Measurements from ENCODE around the gene HOXD11. TPM values are rescaled to one million over a fixed set of nuclear protein-coding genes. Genes with fewer than 3 reads are reported as not detected.

The HOXD11 gene
- total and polyA plus RNA-seq, 2 experiments from 2014 or later: 28.4 to 30.0 TPM

- Histone ChIP-seq H3K9ac (no peak overlapping the region), H3K27me3 (replicated peaks; ENCODE audit: insufficient read depth) (no peaks in the 10 kb centered on the region), H3K36me3 (ENCODE audit: low read depth) (peaks cover 9% of the 10 kb centered on the region; the same call in 1 of the 2 replicates), H3K4me2 (ENCODE audit: unreplicated experiment) (no peak overlapping the region), H3F3A (ENCODE audit: insufficient read depth) (peaks cover 22% of the 10 kb centered on the region; the same call in 1 of the 2 replicates), H3K9me3 (ENCODE audit: low read depth) (no peaks in the 10 kb centered on the region), H3K27ac (no peak overlapping the region), H3K4me1 (ENCODE audit: insufficient read depth) (no peaks in the 10 kb centered on the region; the same call in 1 of the 2 replicates), H3K4me3 (no peak overlapping the region), H4K20me1 (ENCODE audit: insufficient read depth) (no peaks in the 10 kb centered on the region), H3K79me2 (ENCODE audit: insufficient read depth) (peaks cover 13% of the 10 kb centered on the region), H2AFZ (no peak overlapping the region), H3K9me2 (ENCODE audit: insufficient read depth) (no peaks in the 10 kb centered on the region)
- no peak for TF ChIP-seq EZH2 (IDR thresholded peaks at IDR 0.05; ENCODE audit: insufficient read depth, poor library complexity, severe bottlenecking)
- TF ChIP-seq EZH2phosphoT487 (IDR thresholded peaks at IDR 0.05; ENCODE audit: insufficient read depth, low read depth): no peak
- in situ Hi-C loops (cut with MboI): no loop called here
- WGBS, 2 experiments (ENCODE audit: low coverage in 1 of 2, low lambda C conversion rate in 2 of 2, missing lambda C conversion rate in 2 of 2): 78 to 84% methylated on average over 6 of the region's 6 CpGs
- no peak for DNase-seq
These were observed 48.4 kb downstream of the HOXD11 start for GRCh38 chr2:176155356-176156044.

GRCh38 chr2:176156301-176156806, 49.3 kb downstream of the HOXD11 start:
- WGBS, 2 experiments (ENCODE audit: low coverage in 1 of 2, low lambda C conversion rate in 2 of 2, missing lambda C conversion rate in 2 of 2): 99 to 100% methylated on average over 8 of the region's 8 CpGs
- Histone ChIP-seq H3K4me2 (ENCODE audit: unreplicated experiment) (peak overlapping the region; percentile 98), H3K9ac (no peak overlapping the region), H3K4me1 (ENCODE audit: insufficient read depth) (no peaks in the 10 kb centered on the region; the same call in 1 of the 2 replicates), H3F3A (ENCODE audit: insufficient read depth) (peaks cover 22% of the 10 kb centered on the region; the same call in 1 of the 2 replicates), H3K79me2 (ENCODE audit: insufficient read depth) (peaks cover 6% of the 10 kb centered on the region; the same call in 1 of the 2 replicates), H3K9me3 (ENCODE audit: low read depth) (no peaks in the 10 kb centered on the region), H4K20me1 (ENCODE audit: insufficient read depth) (no peaks in the 10 kb centered on the region), H3K36me3 (ENCODE audit: low read depth) (peaks cover 9% of the 10 kb centered on the region; the same call in 1 of the 2 replicates), H3K4me3 (peak overlapping the region; percentile 84), H3K27ac (no peak overlapping the region), H2AFZ (peak overlapping the region; percentile 91; the same call in 1 of the 2 replicates), H3K9me2 (ENCODE audit: insufficient read depth) (no peaks in the 10 kb centered on the region), H3K27me3 (replicated peaks; ENCODE audit: insufficient read depth) (no peaks in the 10 kb centered on the region)
- no peak for TF ChIP-seq EZH2 (IDR thresholded peaks at IDR 0.05; ENCODE audit: insufficient read depth, poor library complexity, severe bottlenecking)
- TF ChIP-seq EZH2phosphoT487 (IDR thresholded peaks at IDR 0.05; ENCODE audit: insufficient read depth, low read depth): no peak
- in situ Hi-C loops (cut with MboI): no loop called here
- DNase-seq: no peak

GRCh38 chr2:176156807-176157498, 49.9 kb downstream of the HOXD11 start, which contains the start of gene HOXD3:
TSS of gene HOXD3 (plus strand) at chr2:176157307. CDS start at chr2:176169115, 11,808 bp downstream.
- Histone ChIP-seq H3K27ac (no peak within 1 kb of the TSS), H3K4me3 (peak within 1 kb of the TSS; percentile 84), H3K4me1 (ENCODE audit: insufficient read depth) (no peaks in the 10 kb centered on the region; the same call in 1 of the 2 replicates), H3K9ac (peak within 1 kb of the TSS; percentile 86), H3K27me3 (replicated peaks; ENCODE audit: insufficient read depth) (no peaks in the 10 kb centered on the region), H3K36me3 (ENCODE audit: low read depth) (peaks cover 9% of the 10 kb centered on the region; the same call in 1 of the 2 replicates), H3K9me3 (ENCODE audit: low read depth) (no peaks in the 10 kb centered on the region), H3K4me2 (ENCODE audit: unreplicated experiment) (peak within 1 kb of the TSS; percentile 98), H3K79me2 (ENCODE audit: insufficient read depth) (no peaks in the 10 kb centered on the region), H3F3A (ENCODE audit: insufficient read depth) (peaks cover 26% of the 10 kb centered on the region; the same call in 1 of the 2 replicates), H2AFZ (peak within 1 kb of the TSS; percentile 91), H4K20me1 (ENCODE audit: insufficient read depth) (no peaks in the 10 kb centered on the region), H3K9me2 (ENCODE audit: insufficient read depth) (no peaks in the 10 kb centered on the region)
- DNase-seq: peak; percentile 58
- TF ChIP-seq EZH2phosphoT487 (IDR thresholded peaks at IDR 0.05; ENCODE audit: insufficient read depth, low read depth) (no peak), EZH2 (IDR thresholded peaks at IDR 0.05; ENCODE audit: insufficient read depth, poor library complexity, severe bottlenecking) (no peak)
- in situ Hi-C loops (cut with MboI): no loop called here
- 10 to 11% methylated on average over 33 to 48 of the region's 48 CpGs for WGBS, 2 experiments (ENCODE audit: low coverage in 1 of 2, low lambda C conversion rate in 2 of 2, missing lambda C conversion rate in 2 of 2)

DNA sequence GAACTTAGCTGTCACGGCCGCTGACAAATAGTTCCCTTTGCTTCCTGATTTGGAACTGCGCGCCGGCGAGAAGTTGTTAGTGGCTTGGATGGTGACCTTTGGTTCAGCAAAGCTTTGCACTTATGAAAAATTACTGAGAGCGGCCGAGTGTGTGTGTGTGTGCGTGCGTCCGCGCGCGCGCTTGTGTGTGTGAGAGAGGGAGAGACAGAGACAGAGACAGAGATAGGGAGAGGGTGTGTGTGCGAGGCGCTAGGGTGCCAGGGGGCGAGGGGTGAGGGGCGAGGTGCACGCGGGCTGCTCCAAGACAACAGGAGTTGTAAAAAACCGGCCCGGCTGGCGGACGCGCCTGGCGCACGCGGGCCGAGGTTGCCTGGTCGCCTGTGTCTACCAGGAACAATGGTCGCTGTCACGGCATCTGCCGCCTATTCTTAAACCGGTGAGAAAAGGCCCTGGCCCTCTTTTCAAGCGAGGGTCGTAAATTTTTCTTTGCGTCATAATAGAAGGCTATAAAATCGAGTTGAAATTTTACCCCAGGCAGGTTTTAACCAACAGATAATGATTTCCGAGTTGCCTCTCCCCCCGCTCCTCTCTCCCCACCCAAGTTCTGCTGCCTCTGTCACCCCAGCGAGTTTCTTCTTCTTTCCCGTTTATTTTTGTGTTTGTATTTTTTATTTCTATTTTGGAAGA, 50.6 kb downstream of the HOXD11 start:
- H3K4me2 ChIP-seq (ENCODE audit: unreplicated experiment): peak overlapping the region; percentile 98

More for the DNA sequence above, 50.6 kb downstream of the HOXD11 start:
- 1 to 2% methylated on average over 38 to 43 of the region's 43 CpGs for WGBS, 2 experiments (ENCODE audit: low coverage in 1 of 2, low lambda C conversion rate in 2 of 2, missing lambda C conversion rate in 2 of 2)
- H3K4me1 ChIP-seq (ENCODE audit: insufficient read depth): no peaks in the 10 kb centered on the region; the same call in 1 of the 2 replicates
- TF ChIP-seq EZH2phosphoT487 (IDR thresholded peaks at IDR 0.05; ENCODE audit: insufficient read depth, low read depth) (no peak), EZH2 (IDR thresholded peaks at IDR 0.05; ENCODE audit: insufficient read depth, poor library complexity, severe bottlenecking) (no peak)
- no peaks in the 10 kb centered on the region for H3K79me2 ChIP-seq (ENCODE audit: insufficient read depth)
- H3K9ac ChIP-seq: peak overlapping the region; percentile 86
- in situ Hi-C loops (cut with MboI): no loop called here
- peak overlapping the region; percentile 91 for H2AFZ ChIP-seq
- H3K9me2 ChIP-seq (ENCODE audit: insufficient read depth): no peaks in the 10 kb centered on the region
- H3K4me3 ChIP-seq: peak overlapping the region; percentile 84
- peak; percentile 69 for DNase-seq
- no peaks in the 10 kb centered on the region for H3K27me3 ChIP-seq (replicated peaks; ENCODE audit: insufficient read depth)
- no peaks in the 10 kb centered on the region for H4K20me1 ChIP-seq (ENCODE audit: insufficient read depth)
- H3F3A ChIP-seq (ENCODE audit: insufficient read depth): peaks cover 27% of the 10 kb centered on the region; the same call in 1 of the 2 replicates
- H3K36me3 ChIP-seq (ENCODE audit: low read depth): peaks cover 7% of the 10 kb centered on the region; the same call in 1 of the 2 replicates
- H3K9me3 ChIP-seq (ENCODE audit: low read depth): no peaks in the 10 kb centered on the region
- H3K27ac ChIP-seq: no peak overlapping the region

All from GM23248 (cell line).